Mucosa of stomach (tissue), 1 donor: ENCODE results near the gene GGT7.

Source experiments
- H3K27me3 ChIP-seq: one replicate; pipeline ENCODE4 v1.7.0; 2013; ENCODE audit warnings: mild to moderate bottlenecking, low read length; ENCODE audit not compliant: control insufficient read depth, insufficient read depth
- H3K36me3 ChIP-seq: one replicate; pipeline ENCODE4 v1.7.0; 2013; ENCODE audit warnings: low read length; ENCODE audit not compliant: control insufficient read depth, insufficient read depth
- H3K4me1 ChIP-seq: one replicate; pipeline ENCODE4 v1.7.0; 2013; ENCODE audit warnings: mild to moderate bottlenecking, low read length; ENCODE audit not compliant: control insufficient read depth, insufficient read depth
- H3K4me3 ChIP-seq: one replicate; pipeline ENCODE4 v1.7.0; 2013; ENCODE audit warnings: low read length
- H3K9ac ChIP-seq: one replicate; pipeline ENCODE4 v1.7.0; 2013; ENCODE audit warnings: mild to moderate bottlenecking, low read length, moderate library complexity
- H3K9me3 ChIP-seq: one replicate; pipeline ENCODE4 v1.7.0; 2013; ENCODE audit warnings: mild to moderate bottlenecking, low read length, moderate library complexity; ENCODE audit not compliant: control insufficient read depth
- donor health status: Pancreatic carcinoma.

Gene GGT7

DNA sequence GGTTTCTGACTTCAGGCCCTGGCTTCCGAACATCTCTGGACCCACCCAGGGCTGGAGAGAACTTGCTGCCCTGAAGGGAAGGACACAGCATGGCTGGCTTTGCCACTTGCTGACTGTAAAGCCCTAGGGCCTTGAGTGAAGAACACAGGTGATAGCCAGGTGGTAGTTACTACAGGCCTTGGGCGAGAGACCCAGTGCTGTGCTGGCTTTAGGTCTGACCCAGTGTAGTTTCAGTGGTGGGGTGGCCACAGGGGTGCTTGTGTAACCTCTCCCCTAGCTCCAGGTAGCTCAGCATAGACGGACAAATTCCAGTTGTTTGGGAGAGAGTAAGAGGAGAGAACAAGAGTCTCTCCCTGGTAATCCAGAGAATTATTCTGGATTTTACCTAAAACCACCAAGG, 74.3 kb downstream of the GGT7 start:
- H3K27me3 ChIP-seq: no peaks in the 10 kb centered on the region
- H3K4me3 ChIP-seq: no peak overlapping the region
- no peak overlapping the region for H3K9ac ChIP-seq
- no peaks in the 10 kb centered on the region for H3K9me3 ChIP-seq
- H3K36me3 ChIP-seq: no peaks in the 10 kb centered on the region
- no peaks in the 10 kb centered on the region for H3K4me1 ChIP-seq

DNA sequence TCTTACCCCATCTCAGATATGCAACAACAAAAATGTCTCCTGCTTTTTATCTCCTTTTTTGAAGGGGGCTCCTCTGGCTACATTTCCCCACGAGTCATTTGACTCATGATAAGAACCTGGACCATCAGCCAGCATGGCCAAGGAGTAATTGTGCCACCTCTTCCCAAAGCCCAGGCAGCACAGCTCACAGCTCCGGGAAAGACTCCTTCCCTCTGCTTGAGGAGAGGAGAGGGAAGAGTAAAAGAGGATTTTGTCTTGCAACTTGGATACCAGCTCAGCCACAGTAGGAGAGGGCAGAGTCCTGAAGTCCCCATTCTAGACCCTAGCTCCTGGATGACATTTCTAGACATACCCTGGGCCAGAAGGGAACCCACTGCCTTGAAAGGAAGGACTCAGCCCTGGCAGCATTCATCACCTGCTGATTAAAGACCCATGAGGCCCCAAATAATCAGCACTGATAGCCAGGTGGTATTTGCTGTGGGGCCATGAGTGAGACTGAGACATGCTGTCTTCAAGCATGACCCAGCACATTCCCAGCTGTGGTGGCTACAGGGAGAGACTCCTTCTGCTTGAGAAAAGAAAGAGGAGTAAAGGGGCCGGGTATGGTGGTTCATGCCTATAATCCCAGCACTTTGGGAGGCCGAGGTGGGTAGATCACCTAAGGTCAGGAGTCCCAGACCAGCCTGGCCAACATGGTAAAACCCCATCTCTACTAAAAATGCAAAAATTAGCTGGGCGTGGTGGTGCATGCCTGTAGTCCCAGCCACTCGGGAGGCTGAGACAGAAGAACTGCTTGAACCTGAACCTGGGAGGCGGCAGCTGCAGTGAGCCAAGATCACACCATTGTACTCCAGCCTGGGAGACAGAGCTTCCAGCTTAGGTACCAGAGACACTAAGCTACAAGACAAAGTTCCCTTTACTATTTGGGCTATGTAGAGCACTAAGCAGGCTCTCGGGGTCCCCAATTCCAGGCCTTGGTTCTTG, 75.4 kb downstream of the GGT7 start:
- H3K4me3 ChIP-seq: no peak overlapping the region
- H3K36me3 ChIP-seq: no peaks in the 10 kb centered on the region
- no peaks in the 10 kb centered on the region for H3K9me3 ChIP-seq
- no peaks in the 10 kb centered on the region for H3K4me1 ChIP-seq
- H3K9ac ChIP-seq: no peak overlapping the region
- no peaks in the 10 kb centered on the region for H3K27me3 ChIP-seq
